T-cell (primary cell): ENCODE measurements around the gene ORAI2. TPM values are rescaled to one million over a fixed set of nuclear protein-coding genes. Genes with fewer than 3 reads are reported as not detected.
A peak's percentile ranks its signal among the peaks of the same experiment; 100 is the strongest.

ENCODE experiments used
- ATAC-seq, 4 experiments: fragments of 200-7000 bp in 3 of 4; fragments of 150-1000 bp in 1 of 4; cut with Tn5 transposase; replicated peaks in 1 of 4; 1 replicate in 3 of 4; 2 replicates in 1 of 4; pipeline ENCODE4 v1.10.0; 2021; ENCODE audit warnings: moderate library complexity in 3 of 4, mild to moderate bottlenecking in 2 of 4, moderate number of reproducible peaks in 1 of 4
- CTCF ChIA-PET, 2 donors: fragments of 300-600 bp; sonication (Branson Sonifier 250); formaldehyde crosslinking; loops; one replicate each; lab custom pipeline; 2022; ENCODE audit warnings: antibody characterized with exemption in 2 of 2; lab: Charles Lee
- POLR2A ChIA-PET, 2 donors: fragments of 300-600 bp; sonication (Branson Sonifier 250); formaldehyde crosslinking; loops; one replicate each; lab custom pipeline; 2022; ENCODE audit warnings: antibody characterized with exemption in 2 of 2; lab: Charles Lee
- DNase-seq, 35 experiments: peaks; one replicate each; pipeline versions ENCODE4 v3.0.0 to v3.0.0-alpha.2; 2013 to 2023
- H3K27ac ChIP-seq: one replicate; pipeline ENCODE4 v1.5.1; 2013; ENCODE audit warnings: low read length
- H3K27me3 ChIP-seq, 2 experiments: replicated peaks in 1 of 2; 1 replicate in 1 of 2; 2 replicates in 1 of 2; pipeline versions ENCODE4 v1.6.1 to v1.7.0; 2013; ENCODE audit warnings: low read length in 1 of 2, mixed read lengths in 1 of 2; ENCODE audit not compliant: control insufficient read depth in 2 of 2, insufficient read depth in 2 of 2; ENCODE audit errors: extremely low read depth in 1 of 2
- H3K36me3 ChIP-seq, 2 donors: 1 replicate in 1 of 2; 2 replicates in 1 of 2; pipeline versions ENCODE4 v1.6.1 to v1.7.0; 2013; ENCODE audit warnings: low read length in 1 of 2; ENCODE audit not compliant: control insufficient read depth in 2 of 2, insufficient read depth in 1 of 2; ENCODE audit errors: extremely low read depth in 1 of 2
- H3K4me1 ChIP-seq, 2 experiments: 1 replicate in 1 of 2; 2 replicates in 1 of 2; pipeline versions ENCODE4 v1.6.1 to v1.7.0; 2013; ENCODE audit warnings: low read length in 2 of 2, mixed read lengths in 1 of 2; ENCODE audit not compliant: insufficient read depth in 2 of 2, control insufficient read depth in 1 of 2; ENCODE audit errors: extremely low read depth in 1 of 2
- H3K4me3 ChIP-seq, 2 donors: 1 replicate in 1 of 2; 2 replicates in 1 of 2; pipeline versions ENCODE4 v1.5.1 to v1.7.0; 2013; ENCODE audit warnings: mild to moderate bottlenecking in 2 of 2, low read length in 1 of 2, moderate library complexity in 1 of 2; ENCODE audit not compliant: control insufficient read depth in 1 of 2; ENCODE audit errors: extremely low read depth in 1 of 2
- H3K9me3 ChIP-seq: 2 replicates; pipeline ENCODE4 v1.7.0; 2013
- H3K27ac Mint-ChIP-seq, 2 donors: one replicate each; pipeline ENCODE4 v1.8.0; 2020 to 2021; ENCODE audit warnings: mild to moderate bottlenecking in 2 of 2, mixed read lengths in 2 of 2
- H3K27me3 Mint-ChIP-seq, 2 donors: one replicate each; pipeline ENCODE4 v1.8.0; 2021 to 2022; ENCODE audit warnings: mixed read lengths in 2 of 2
- H3K36me3 Mint-ChIP-seq: one replicate; pipeline ENCODE4 v1.8.0; 2021; ENCODE audit warnings: mixed read lengths
- H3K4me1 Mint-ChIP-seq, 3 donors: one replicate each; pipeline ENCODE4 v1.8.0; 2020 to 2022; ENCODE audit warnings: mixed read lengths in 3 of 3, mild to moderate bottlenecking in 1 of 3
- H3K4me3 Mint-ChIP-seq, 3 donors: one replicate each; pipeline ENCODE4 v1.8.0; 2020 to 2022; ENCODE audit warnings: mild to moderate bottlenecking in 3 of 3, mixed read lengths in 3 of 3, moderate library complexity in 3 of 3
- H3K9me3 Mint-ChIP-seq, 3 donors: one replicate each; pipeline ENCODE4 v1.8.0; 2020 to 2022; ENCODE audit warnings: mixed read lengths in 3 of 3
- WGBS: methylation state at CpG from one replicate; pipeline ENCODE4 v1.1.5; 2013; ENCODE audit warnings: missing lambda C conversion rate; ENCODE audit not compliant: insufficient coverage; 5-methylcytosine and 5-hydroxymethylcytosine counted together
- total RNA-seq, 35 experiments: library from RNA in 6 of 35; stranded (reverse) in 6 of 35; fragments of 120-200 nt in 1 of 35; gene quantifications; one replicate each; pipeline versions ENCODE4 v1.2.1 to v1.2.4 and lab custom pipeline; 2013 to 2026

Gene ORAI2
- total RNA-seq, 5 donors from 2014 or later (not counting 1 experiment from before 2014, with no cell fraction given) = 23.0 to 47.5 (median 37.8) TPM

DNA sequence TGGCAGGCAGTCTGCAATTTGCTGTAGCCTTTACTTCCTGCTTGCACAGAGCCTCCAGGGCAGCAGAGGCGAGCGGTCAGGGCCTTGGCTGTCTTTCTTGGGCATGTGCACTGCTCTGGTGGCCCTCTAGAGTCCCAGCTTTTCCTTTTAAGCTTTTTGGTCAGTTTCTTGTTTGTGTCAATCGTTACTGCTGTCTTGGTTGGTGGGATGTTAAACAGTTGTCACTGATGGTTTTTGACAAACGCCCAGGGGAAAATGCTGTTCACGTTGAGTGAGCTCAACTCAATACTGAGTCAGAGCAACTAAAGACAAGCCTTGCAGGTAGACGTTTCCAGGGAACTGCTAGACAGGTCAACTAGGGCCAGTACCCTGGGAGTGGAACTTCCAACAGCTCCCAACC, 23.3 kb upstream of the ORAI2 start:
- peaks cover 15 to 47% of the 10 kb centered on the region in 2 donors for H3K36me3 ChIP-seq
- H3K4me3 Mint-ChIP-seq = no peak overlapping the region
- H3K9me3 ChIP-seq = no peaks in the 10 kb centered on the region
- H3K4me3 ChIP-seq = no peak overlapping the region
- peak overlapping the region; percentile 42 to 69 for H3K27ac Mint-ChIP-seq
- POLR2A ChIA-PET = interaction anchor here in 1 of 2 donors (0.6 kb wide), 1 partner anchor 56 kb away, joined by 6 read pairs; no protein-coding TSS in a partner anchor
- ATAC-seq (no peak), DNase-seq (no peak)
- no peaks in the 10 kb centered on the region for H3K27me3 Mint-ChIP-seq
- peaks cover 51% of the 10 kb centered on the region for H3K36me3 Mint-ChIP-seq
- CTCF ChIA-PET = interaction anchor here in 1 of 2 donors (0.6 kb wide), 1 partner anchor 15 kb away, joined by 6 read pairs; no protein-coding TSS in a partner anchor
- H3K4me1 Mint-ChIP-seq = peaks cover 7 to 32% (median 16%) of the 10 kb centered on the region in 3 donors
- 78% methylated on average over 5 of the region's 6 CpGs for WGBS
- peaks cover 2 to 17% of the 10 kb centered on the region in 2 experiments for H3K4me1 ChIP-seq
- no peaks in the 10 kb centered on the region for H3K9me3 Mint-ChIP-seq
- no peak overlapping the region for H3K27ac ChIP-seq
- H3K27me3 ChIP-seq = no peaks in the 10 kb centered on the region

- peaks cover 12 to 39% of the 10 kb centered on the region in 2 donors for H3K36me3 ChIP-seq
- ChIA-PET POLR2A (no interaction called here), CTCF (interaction anchor here in 1 of 2 donors (0.8 kb wide), 1 partner anchor 15 kb away, joined by 5 read pairs; no protein-coding TSS in a partner anchor)
- peaks cover 15 to 40% (median 24%) of the 10 kb centered on the region in 3 donors for H3K4me1 Mint-ChIP-seq
- no peak overlapping the region for H3K4me3 ChIP-seq
- H3K27ac Mint-ChIP-seq = peak overlapping the region; percentile 69 to 75
- H3K4me3 Mint-ChIP-seq = no peak overlapping the region
- H3K27me3 Mint-ChIP-seq = no peaks in the 10 kb centered on the region
- 96% methylated on average over 4 of the region's 5 CpGs for WGBS
- H3K36me3 Mint-ChIP-seq = peaks cover 47% of the 10 kb centered on the region
- peaks cover 9 to 25% of the 10 kb centered on the region in 2 experiments for H3K4me1 ChIP-seq
- ATAC-seq = no peak
- no peak for DNase-seq
- H3K9me3 Mint-ChIP-seq = no peaks in the 10 kb centered on the region
- H3K27me3 ChIP-seq = no peaks in the 10 kb centered on the region
- H3K27ac ChIP-seq = no peak overlapping the region
- no peaks in the 10 kb centered on the region for H3K9me3 ChIP-seq
Measured at GRCh38 chr7:102410918-102411317, 22.5 kb upstream of the ORAI2 start.

DNA sequence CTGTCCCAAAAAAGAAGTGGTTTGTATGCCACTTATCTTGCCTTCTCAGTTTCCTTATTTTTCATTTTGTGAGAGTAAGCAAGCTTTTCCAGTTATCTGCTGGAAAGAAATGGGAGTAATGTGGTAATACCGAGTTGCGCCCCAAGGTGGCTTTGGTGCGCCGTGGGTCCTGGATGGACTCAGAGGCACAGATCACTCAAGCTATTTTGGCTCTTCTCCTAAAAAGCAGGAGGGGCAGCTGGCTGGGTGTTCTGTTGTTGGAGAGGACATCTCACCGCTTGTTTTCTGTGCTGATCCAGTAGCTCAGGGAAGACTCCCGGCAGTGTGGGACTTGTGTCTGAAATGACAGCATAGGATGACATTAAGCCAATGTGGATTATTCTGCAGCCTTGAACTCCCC, 20.8 kb upstream of the ORAI2 start:
- Mint-ChIP-seq H3K9me3 (no peaks in the 10 kb centered on the region), H3K27me3 (no peaks in the 10 kb centered on the region), H3K4me1 (peaks cover 31 to 56% (median 40%) of the 10 kb centered on the region in 3 donors), H3K27ac (peak overlapping the region; percentile 65 to 83), H3K36me3 (peaks cover 41% of the 10 kb centered on the region), H3K4me3 (no peak overlapping the region)
- Histone ChIP-seq H3K27me3 (no peaks in the 10 kb centered on the region), H3K9me3 (no peaks in the 10 kb centered on the region), H3K4me1 (peaks cover 23 to 41% of the 10 kb centered on the region in 2 experiments), H3K4me3 (no peak overlapping the region), H3K27ac (no peak overlapping the region), H3K36me3 (peaks cover 6 to 29% of the 10 kb centered on the region in 2 donors)
- peak in 3 of 4 experiments; percentile 18 to 54 (median 34) for ATAC-seq
- CTCF ChIA-PET = interaction anchor here (0.6 to 2.0 kb wide), 9 partner anchors 20 to 649 kb away, joined by 3 to 8 read pairs (median 3); partner anchors contain the start of genes ALKBH4 (in 2 of the 2) and LRWD1 (in 1 of the 2)
- DNase-seq = peak in 21 of 35 experiments; percentile 9 to 71 (median 45)
- 40% methylated on average over 2 of the region's 6 CpGs for WGBS
- POLR2A ChIA-PET = interaction anchor here in 1 of 2 donors (0.7 kb wide), 1 partner anchor 13 kb away, joined by 3 read pairs; no protein-coding TSS in a partner anchor

GRCh38 chr7:102413091-102413490, 20.3 kb upstream of the ORAI2 start:
- ChIA-PET CTCF (interaction anchor here (0.6 to 2.0 kb wide), 10 partner anchors 19 to 649 kb away, joined by 3 to 8 read pairs (median 3); partner anchors contain the start of genes ALKBH4 (in 2 of the 2) and LRWD1 (in 1 of the 2)), POLR2A (interaction anchor here in 1 of 2 donors (0.7 kb wide), 1 partner anchor 13 kb away, joined by 3 read pairs; no protein-coding TSS in a partner anchor)
- Histone ChIP-seq H3K4me1 (peaks cover 25 to 47% of the 10 kb centered on the region in 2 experiments), H3K4me3 (no peak overlapping the region), H3K36me3 (peaks cover 6 to 24% of the 10 kb centered on the region in 2 donors), H3K9me3 (no peaks in the 10 kb centered on the region), H3K27me3 (no peaks in the 10 kb centered on the region), H3K27ac (no peak overlapping the region)
- H3K9me3 Mint-ChIP-seq = no peaks in the 10 kb centered on the region
- no CpG with 5 or more reads among the region's 5 CpGs for WGBS
- H3K27ac Mint-ChIP-seq = peak overlapping the region; percentile 65 to 83
- H3K4me3 Mint-ChIP-seq = no peak overlapping the region
- H3K4me1 Mint-ChIP-seq = peaks cover 37 to 58% (median 45%) of the 10 kb centered on the region in 3 donors
- H3K27me3 Mint-ChIP-seq = no peaks in the 10 kb centered on the region
- no peak for DNase-seq
- H3K36me3 Mint-ChIP-seq = peaks cover 37% of the 10 kb centered on the region
- no peak for ATAC-seq

DNA sequence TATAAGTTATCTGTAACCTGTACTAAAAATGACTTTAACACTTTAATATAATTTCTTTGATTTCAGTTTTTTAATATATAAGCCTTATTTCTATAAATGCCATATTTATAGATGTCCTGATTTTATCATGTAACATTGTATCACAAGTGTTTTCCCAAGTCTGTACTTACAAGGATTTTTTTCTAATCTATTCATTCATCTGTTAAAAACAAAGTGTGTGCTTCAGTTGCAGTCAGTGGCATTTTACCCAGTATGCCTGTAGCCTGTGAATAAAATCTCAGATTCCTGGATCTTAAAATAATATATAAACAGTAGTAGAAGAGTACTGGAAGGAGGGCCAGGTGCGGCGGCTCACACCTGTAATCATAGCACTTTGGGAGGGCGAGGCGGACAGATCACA, 19.8 kb upstream of the ORAI2 start:
- peaks cover 2 to 23% of the 10 kb centered on the region in 2 donors for H3K36me3 ChIP-seq
- Mint-ChIP-seq H3K36me3 (peaks cover 35% of the 10 kb centered on the region), H3K27me3 (no peaks in the 10 kb centered on the region), H3K27ac (peak overlapping the region; percentile 52 to 73), H3K4me1 (peaks cover 42 to 59% (median 50%) of the 10 kb centered on the region in 3 donors), H3K9me3 (no peaks in the 10 kb centered on the region), H3K4me3 (no peak overlapping the region)
- ChIA-PET CTCF (interaction anchor here (0.6 to 1.0 kb wide), 4 partner anchors 22 to 1122 kb away, joined by 3 to 7 read pairs (median 4); no protein-coding TSS in a partner anchor), POLR2A (no interaction called here)
- no peaks in the 10 kb centered on the region for H3K9me3 ChIP-seq
- peaks cover 27 to 52% of the 10 kb centered on the region in 2 experiments for H3K4me1 ChIP-seq
- WGBS = 100% methylated on average over 2 of the region's 4 CpGs
- DNase-seq (no peak), ATAC-seq (no peak)
- no peaks in the 10 kb centered on the region for H3K27me3 ChIP-seq
- no peak overlapping the region for H3K4me3 ChIP-seq
- no peak overlapping the region for H3K27ac ChIP-seq

DNA sequence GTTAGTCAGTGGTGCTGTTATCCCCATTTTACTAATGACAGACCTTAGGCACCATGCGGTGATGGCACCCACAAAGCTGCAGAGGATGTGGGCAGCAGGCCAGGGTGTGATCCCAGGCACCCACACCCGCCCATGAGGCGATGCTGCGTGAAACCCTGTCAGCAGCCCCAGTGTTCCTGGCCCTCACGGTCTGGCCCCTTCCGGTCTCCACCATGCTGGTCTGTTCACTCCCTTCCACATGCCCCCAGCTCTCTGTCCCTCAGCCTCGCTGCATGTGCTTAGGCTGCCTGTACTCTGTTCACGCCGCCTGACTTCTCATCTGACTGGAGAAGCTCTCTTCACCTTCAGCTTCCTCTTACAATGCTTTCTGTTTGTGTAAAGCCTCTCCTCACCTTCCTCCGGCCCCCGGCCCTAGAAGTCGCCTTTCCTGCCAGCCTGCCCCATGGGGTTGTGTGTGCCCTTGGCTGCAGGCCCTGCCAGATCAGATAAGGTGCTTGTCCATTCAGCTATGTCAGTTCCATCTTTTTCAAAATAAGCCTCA, 17.6 kb upstream of the ORAI2 start:
- Histone ChIP-seq H3K27ac (peak overlapping the region; percentile 84), H3K9me3 (no peaks in the 10 kb centered on the region), H3K4me1 (peaks cover 34 to 66% of the 10 kb centered on the region in 2 experiments), H3K36me3 (peaks cover 0 to 23% of the 10 kb centered on the region in 2 donors), H3K4me3 (peak overlapping the region; percentile 25 to 34), H3K27me3 (no peaks in the 10 kb centered on the region)
- H3K4me3 Mint-ChIP-seq = peak overlapping the region; percentile 71 to 77 (median 74)
- ATAC-seq (peak; percentile 68 to 85 (median 80)), DNase-seq (peak in 34 of 35 experiments; percentile 40 to 76 (median 56))
- WGBS = under 1% methylated on average over 12 of the region's 12 CpGs
- H3K27me3 Mint-ChIP-seq = no peaks in the 10 kb centered on the region
- H3K27ac Mint-ChIP-seq = peak overlapping the region; percentile 99 to 100
- ChIA-PET POLR2A (interaction anchor here (0.9 to 2.0 kb wide), 4 partner anchors 10 to 23 kb away, joined by 3 to 7 read pairs (median 4); no protein-coding TSS in a partner anchor), CTCF (interaction anchor here (0.6 to 2.2 kb wide), 6 partner anchors 10 to 51 kb away, joined by 3 to 19 read pairs (median 6); no protein-coding TSS in a partner anchor)
- peaks cover 59 to 73% (median 65%) of the 10 kb centered on the region in 3 donors for H3K4me1 Mint-ChIP-seq
- H3K36me3 Mint-ChIP-seq = peaks cover 29% of the 10 kb centered on the region
- no peaks in the 10 kb centered on the region for H3K9me3 Mint-ChIP-seq
